ENCODE data around the gene GP1BB.
"Not testable (repeated sequence)": the region's sequence is repeated elsewhere in the genome, so short reads cannot be mapped to it uniquely, and the experiment has no call there.

Gene GP1BB

DNA sequence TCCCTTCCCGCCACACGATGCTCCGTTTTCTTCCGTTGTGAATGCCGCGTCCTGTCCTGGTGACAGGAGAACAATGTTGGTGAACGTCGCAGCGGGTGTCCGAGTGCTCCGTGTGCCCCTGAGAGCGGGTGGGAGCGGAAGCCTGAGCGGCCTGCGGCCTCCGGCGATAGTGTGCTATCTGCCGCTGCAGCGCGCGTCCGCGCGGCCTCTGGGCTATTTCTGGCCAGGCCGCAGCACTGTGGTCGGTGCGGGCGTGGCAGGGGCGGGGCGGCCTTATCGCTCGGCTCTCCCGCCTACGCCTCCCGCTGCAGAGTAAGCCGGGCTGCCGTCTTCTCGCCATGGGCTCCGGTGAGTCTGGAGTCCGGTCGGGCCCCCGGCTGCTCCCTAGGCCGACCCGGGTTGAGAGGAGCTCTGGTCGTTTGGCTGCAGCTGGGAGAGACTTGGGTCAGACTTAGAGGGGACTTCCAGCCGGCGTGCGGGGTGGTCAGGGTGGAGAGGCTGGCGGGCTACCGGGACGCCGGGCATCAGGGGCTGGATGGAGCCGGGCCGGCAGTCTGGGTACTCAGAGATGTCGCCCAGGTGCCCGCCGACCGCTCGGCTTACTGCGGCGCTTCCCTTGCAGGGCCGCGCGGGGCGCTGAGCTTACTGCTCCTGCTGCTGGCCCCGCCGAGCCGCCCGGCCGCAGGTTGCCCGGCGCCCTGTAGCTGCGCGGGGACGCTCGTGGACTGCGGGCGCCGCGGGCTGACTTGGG lies at the start of gene GP1BB:
Gene GP1BB, plus strand, starts transcription at position 308 of the 751 bp plus-strand sequence. Its CDS starts 31 bp downstream, at position 339.
- in situ Hi-C loops (cut with MboI; ENCODE audit: low sequenced_read_pairs) = no loop called here

DNA sequence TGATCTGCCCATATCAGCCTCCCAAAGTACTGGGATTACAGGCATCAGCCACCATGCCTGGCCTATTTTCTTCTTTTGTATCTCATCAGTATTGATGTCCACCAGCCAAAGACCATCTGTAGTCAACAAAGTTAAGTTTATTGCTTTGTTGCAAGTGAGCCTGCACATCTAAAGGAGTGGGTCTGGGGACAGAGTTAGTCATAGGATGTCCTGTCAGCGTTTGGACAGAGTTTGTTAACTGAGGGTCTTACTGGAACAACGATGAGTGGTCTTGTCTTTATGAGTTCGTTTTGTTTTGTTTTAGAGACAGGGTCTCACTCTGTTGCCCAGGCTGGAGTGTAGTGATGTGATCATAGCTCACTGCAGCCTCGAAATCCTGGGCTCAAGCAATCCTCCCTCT lies 49.7 kb upstream of the GP1BB start:
- in situ Hi-C loops (cut with MboI; ENCODE audit: low sequenced_read_pairs) = no loop called here

DNA sequence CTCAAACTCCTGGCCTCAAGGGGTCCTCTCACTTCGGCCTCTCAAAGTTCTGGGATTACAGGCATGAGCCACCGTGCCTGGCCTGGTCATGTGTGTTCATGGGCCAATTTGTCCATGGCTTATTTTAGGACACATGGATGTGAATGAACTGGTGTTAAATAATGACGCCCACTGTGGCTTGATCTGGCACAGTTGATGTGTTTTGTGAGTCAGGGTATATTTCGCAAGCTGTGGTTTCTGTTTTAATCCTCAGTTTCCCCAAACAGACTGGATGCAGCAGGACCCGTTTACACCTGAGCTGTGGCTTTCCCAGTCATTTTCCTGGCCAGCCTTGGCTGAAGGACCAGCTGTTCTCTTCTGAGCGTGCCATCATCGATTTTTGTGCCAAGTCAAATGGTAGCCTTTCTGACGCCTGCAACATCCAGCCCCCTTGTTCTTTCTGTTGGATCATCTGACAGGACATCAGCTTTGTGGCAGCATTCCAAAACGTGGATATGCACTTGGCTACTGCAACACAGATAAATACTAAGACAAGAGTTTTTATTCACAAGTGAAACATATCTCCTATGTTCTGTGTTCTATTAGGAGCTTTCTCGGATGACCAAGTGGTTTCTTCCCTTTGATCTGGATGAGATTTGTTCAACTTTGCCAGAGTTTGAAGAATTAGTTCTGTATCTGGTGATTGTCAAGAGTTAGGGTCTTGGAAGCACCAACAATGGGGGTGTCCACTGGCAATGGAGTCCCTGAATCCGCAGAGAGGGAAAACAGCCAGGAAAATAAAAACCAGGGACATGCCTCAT lies 49.0 kb upstream of the GP1BB start:
- in situ Hi-C loops (cut with MboI; ENCODE audit: low sequenced_read_pairs) = no loop called here

DNA sequence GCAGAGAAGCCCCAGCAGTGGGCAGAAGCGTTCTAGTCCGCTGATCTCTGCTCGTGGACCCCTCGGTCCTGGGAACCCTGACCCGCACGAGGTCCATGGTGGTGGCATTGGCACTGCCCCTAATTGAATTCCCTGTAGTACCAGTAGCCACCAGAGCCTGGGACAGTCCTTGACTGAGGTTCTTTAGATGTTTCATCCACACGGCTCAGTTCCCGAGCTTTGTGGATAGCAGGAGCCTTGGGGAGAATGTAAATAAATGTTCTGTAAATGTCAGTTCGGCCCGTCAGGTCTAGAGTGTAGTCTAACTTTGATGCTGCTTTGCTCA lies 48.4 kb upstream of the GP1BB start:
- in situ Hi-C loops (cut with MboI; ENCODE audit: low sequenced_read_pairs) = no loop called here

DNA sequence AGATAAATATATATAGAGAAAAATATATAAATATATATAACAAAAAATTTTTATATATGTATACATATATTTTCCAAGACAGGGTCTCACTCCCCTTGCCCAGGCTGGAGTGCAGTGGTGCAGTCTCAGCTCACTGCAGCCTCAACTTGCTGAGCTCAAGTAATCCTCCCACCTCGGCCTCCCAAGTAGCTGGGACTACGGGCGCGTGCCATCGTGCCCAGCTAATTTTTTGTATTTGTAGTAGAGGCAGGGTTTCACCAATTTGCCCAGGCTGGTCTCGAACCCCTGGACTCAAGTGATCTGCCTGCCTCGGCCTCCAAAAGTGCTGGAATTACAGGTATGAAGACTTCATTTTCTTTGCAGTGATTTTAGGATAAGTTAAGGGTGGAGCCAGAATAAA lies 47.9 kb upstream of the GP1BB start:
- in situ Hi-C loops (cut with MboI; ENCODE audit: low sequenced_read_pairs) = no loop called here

DNA sequence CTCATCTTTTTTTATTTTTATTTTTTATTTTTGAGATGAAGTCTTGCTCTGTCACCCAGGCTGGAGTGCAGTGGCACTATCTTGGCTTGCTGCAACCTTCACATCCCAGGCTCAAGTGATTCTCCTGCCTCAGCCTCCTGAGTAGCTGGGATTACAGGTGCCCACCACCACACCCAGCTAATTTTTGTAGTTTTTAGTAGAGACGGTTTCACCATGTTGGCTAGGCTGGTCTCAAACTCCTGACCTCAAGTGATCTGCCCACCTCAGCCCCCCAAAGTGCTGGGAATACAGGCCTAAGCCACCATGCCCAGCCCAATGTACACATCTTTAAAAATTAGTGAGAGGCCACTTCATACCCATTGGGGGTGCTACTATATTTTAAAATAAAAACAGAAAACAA lies 46.9 kb upstream of the GP1BB start:
- in situ Hi-C loops (cut with MboI; ENCODE audit: low sequenced_read_pairs) = not testable (repeated sequence)

GRCh38 chr22:19678949-19679521 lies 44.3 kb upstream of the GP1BB start:
- in situ Hi-C loops (cut with MboI; ENCODE audit: low sequenced_read_pairs) = no loop called here

DNA sequence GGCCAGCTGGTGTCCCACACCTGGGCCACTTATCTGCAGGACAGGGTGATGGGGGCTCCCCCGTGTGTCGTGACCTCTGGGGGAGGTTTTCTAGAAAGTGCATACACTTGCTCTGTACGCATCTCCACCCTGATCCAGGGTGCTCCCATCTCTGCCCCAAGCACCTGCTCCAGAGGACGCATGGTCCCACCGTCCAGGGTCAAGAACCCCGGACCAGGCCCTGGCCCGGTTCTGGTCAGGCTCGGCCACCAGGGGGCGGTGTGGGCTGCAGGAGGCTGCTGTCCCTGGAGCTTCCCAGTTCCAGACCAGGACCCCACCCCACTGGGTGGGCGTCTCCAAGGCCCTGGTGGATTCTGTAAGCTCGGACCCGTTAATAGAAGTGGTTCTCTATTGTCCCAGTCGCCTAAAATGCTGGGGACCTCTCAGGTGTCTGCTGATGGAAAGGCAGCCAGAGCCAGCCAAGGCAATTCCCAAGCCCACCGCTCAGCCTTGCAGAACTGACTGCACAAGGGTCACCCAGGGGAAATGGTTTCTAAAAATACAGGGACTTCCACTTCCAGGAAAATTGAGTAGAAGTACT lies 43.7 kb upstream of the GP1BB start:
- in situ Hi-C loops (cut with MboI; ENCODE audit: low sequenced_read_pairs) = no loop called here

GRCh38 chr22:19680287-19680881 lies 43.0 kb upstream of the GP1BB start:
- in situ Hi-C loops (cut with MboI; ENCODE audit: low sequenced_read_pairs) = no loop called here

- in situ Hi-C loops (cut with MboI; ENCODE audit: low sequenced_read_pairs) = no loop called here
Observed at GRCh38 chr22:19680911-19681862, 42.2 kb upstream of the GP1BB start.

DNA sequence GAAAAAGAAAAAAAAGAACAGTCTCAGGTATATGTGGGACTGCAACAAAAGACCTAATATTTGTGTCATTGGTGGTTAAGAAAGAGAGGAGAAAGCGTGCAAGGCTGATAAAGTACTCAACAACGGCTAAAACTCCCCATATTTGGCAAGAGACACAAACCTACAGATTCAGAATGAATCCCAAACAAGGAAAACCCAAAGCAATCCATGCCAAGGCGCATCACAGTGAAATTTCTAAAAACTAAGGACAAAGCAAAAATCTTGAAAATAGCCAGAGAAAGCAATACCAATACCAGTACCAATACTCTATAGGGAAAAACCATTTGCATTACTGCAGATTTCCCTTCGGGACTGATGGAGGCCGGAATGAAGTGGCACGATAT lies 41.5 kb upstream of the GP1BB start:
- in situ Hi-C loops (cut with MboI; ENCODE audit: low sequenced_read_pairs) = no loop called here

DNA sequence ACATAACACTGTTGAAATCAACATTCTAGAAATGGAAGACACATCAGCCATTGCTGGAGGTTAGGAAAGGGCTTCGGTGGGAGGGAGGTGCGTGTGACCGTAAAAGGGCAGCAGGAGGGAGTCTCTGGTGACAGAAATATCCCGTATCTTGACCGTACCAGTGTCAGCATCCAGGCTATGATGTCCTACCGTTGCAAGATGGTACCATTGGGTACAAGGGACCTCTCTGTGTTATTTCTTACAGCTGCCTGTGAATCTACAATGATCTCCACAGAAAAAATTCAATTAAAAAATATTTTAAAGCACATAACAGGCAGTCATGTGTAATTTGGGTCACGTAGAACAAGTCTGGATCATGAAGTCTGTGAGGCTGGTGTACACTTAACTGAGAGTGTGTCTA lies 36.4 kb upstream of the GP1BB start:
- in situ Hi-C loops (cut with MboI; ENCODE audit: low sequenced_read_pairs) = no loop called here

DNA sequence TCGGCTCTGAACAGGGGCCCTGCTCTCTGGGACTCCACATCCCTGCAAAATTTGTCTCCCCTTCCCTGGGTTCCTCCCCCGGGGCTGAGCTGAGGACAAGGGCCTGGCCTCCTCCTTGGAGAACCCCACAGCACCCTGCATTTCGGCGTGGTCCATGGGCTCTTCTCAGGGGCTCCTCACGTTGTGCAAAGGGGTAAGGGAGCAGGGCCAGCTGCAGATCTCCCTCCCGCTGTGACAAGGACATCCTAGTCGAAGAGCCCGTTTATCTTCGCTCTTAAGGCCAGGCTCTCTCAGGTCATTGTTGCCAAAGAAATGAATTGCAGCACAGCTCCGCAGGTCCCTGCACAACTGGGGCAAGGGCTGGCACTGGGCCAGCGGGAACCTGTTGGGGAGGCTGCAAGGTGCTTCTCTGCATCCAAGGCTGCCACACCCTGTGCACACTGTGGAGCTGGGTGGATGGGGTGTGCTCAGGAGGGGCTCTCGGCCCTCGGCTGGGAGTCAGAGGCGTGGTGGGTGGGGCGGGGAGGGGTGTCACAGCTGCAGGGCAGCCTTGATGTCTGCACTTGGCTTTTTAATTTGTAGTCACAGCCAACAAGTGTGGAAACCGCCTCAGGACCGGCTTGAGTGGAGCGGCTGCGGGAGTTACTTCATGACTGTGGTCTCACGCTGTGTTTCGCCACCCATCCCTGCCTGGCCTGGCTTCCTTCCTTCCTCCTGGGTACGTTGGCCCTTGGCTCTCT lies 35.6 kb upstream of the GP1BB start:
- in situ Hi-C loops (cut with MboI; ENCODE audit: low sequenced_read_pairs) = no loop called here

GRCh38 chr22:19688301-19689290 lies 34.7 kb upstream of the GP1BB start:
- in situ Hi-C loops (cut with MboI; ENCODE audit: low sequenced_read_pairs) = no loop called here

GRCh38 chr22:19689408-19689807 lies 33.9 kb upstream of the GP1BB start:
- in situ Hi-C loops (cut with MboI; ENCODE audit: low sequenced_read_pairs) = no loop called here

- in situ Hi-C loops (cut with MboI; ENCODE audit: low sequenced_read_pairs) = no loop called here
Observed at GRCh38 chr22:19691007-19691720, 32.2 kb upstream of the GP1BB start.

DNA sequence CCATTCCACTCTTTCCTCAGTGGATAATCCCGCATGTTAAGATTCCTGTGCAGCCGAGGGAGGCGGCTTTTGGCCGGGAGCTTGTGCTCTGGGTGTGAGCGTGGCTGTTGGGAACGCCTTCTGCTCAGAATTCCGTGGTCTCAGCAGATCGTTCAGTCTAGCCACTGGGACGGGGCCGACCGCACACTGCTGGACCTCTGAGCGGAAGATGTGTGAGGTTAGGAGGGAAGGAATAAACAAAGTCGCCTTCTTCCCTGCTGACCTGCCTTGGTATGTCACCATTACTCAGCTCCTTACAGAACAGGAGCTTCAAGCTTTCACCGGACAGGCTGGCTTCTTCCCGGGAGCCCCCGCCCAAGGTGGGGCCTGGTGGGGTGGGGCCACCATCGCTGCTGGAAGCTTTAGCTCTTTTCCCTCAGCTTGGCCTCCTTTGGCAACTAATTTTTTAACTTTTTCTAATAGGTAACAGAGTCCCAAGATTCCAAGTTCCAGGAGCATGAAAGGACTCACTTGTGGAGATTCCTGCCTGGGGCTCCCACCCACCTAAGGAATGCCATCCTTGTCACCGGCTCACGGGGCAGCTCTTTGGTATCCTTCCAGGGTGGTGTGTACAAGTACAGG lies 31.5 kb upstream of the GP1BB start:
- in situ Hi-C loops (cut with MboI; ENCODE audit: low sequenced_read_pairs) = no loop called here

Data from HL-60/S4 treated with retinoic acid at 250 ng/mL for 4 days and 3 days (cell line).